GM23338 (cell line): ENCODE results near the gene MED13L. TPM values are rescaled to one million over a fixed set of nuclear protein-coding genes. Genes with fewer than 3 reads are reported as not detected.

Experiments
- ATAC-seq: fragments of 200-7000 bp; cut with Tn5 transposase; 3 replicates; pipeline ENCODE4 v1.9.1; 2020
- DNase-seq: peaks from one replicate; pipeline ENCODE4 v3.0.0-alpha.2; 2015; ENCODE audit warnings: low spot score
- H2AFZ ChIP-seq: fragments of 200-600 bp; sonication (generic); 2 replicates; pipeline ENCODE4 v1.8.0; 2016; ENCODE audit warnings: antibody characterized with exemption, mild to moderate bottlenecking, moderate library complexity
- H3F3A ChIP-seq: fragments of 200-600 bp; sonication (generic); replicated peaks from 2 replicates; pipeline ENCODE4 v1.8.0; 2017; ENCODE audit warnings: antibody characterized with exemption, mixed run types, low read depth
- H3K27ac ChIP-seq: fragments of 200-600 bp; sonication (generic); 2 replicates; pipeline ENCODE4 v1.6.1; 2016; ENCODE audit warnings: low read depth
- H3K27me3 ChIP-seq: fragments of 200-600 bp; sonication (generic); 2 replicates; pipeline ENCODE4 v1.8.0; 2016; ENCODE audit warnings: mild to moderate bottlenecking, mixed run types, moderate library complexity; ENCODE audit not compliant: insufficient read depth
- H3K36me3 ChIP-seq: fragments of 200-600 bp; sonication (generic); 2 replicates; pipeline ENCODE4 v1.8.0; 2016; ENCODE audit warnings: mild to moderate bottlenecking; ENCODE audit not compliant: insufficient read depth
- H3K4me1 ChIP-seq: fragments of 200-600 bp; sonication (generic); 2 replicates; pipeline ENCODE4 v1.8.0; 2016; ENCODE audit warnings: mild to moderate bottlenecking, moderate library complexity; ENCODE audit not compliant: insufficient read depth
- H3K4me2 ChIP-seq: fragments of 200-600 bp; sonication (generic); 2 replicates; pipeline ENCODE4 v1.7.1; 2017; ENCODE audit warnings: mixed run types
- H3K4me3 ChIP-seq: fragments of 200-600 bp; sonication (generic); 2 replicates; pipeline ENCODE4 v1.6.1; 2016; ENCODE audit warnings: mixed run types
- H3K79me2 ChIP-seq: fragments of 200-600 bp; sonication (generic); replicated peaks from 2 replicates; pipeline ENCODE4 v1.8.0; 2017; ENCODE audit warnings: mild to moderate bottlenecking; ENCODE audit not compliant: insufficient read depth
- H3K9me2 ChIP-seq: fragments of 200-600 bp; sonication (generic); 2 replicates; pipeline ENCODE4 v1.8.0; 2017; ENCODE audit not compliant: insufficient read depth
- H4K20me1 ChIP-seq: fragments of 200-600 bp; sonication (generic); replicated peaks from 2 replicates; pipeline ENCODE4 v1.8.0; 2017; ENCODE audit warnings: mild to moderate bottlenecking; ENCODE audit not compliant: insufficient read depth
- H3K27ac Mint-ChIP-seq: 2 replicates; pipeline ENCODE4 v1.8.0; 2020; ENCODE audit warnings: inconsistent platforms, mild to moderate bottlenecking, moderate library complexity, mixed read lengths
- H3K27me3 Mint-ChIP-seq: 3 replicates; pipeline ENCODE4 v1.8.0; 2022; ENCODE audit warnings: low read depth, mild to moderate bottlenecking, moderate library complexity, mixed read lengths, inconsistent platforms; ENCODE audit not compliant: insufficient read depth, poor library complexity
- H3K36me3 Mint-ChIP-seq: 3 replicates; pipeline ENCODE4 v1.8.0; 2021; ENCODE audit warnings: low read depth, mild to moderate bottlenecking, inconsistent platforms, moderate library complexity, mixed read lengths
- H3K4me1 Mint-ChIP-seq: 3 replicates; pipeline ENCODE4 v1.8.0; 2020; ENCODE audit warnings: mild to moderate bottlenecking, inconsistent platforms, mixed read lengths
- H3K4me3 Mint-ChIP-seq: 3 replicates; pipeline ENCODE4 v1.8.0; 2021; ENCODE audit warnings: moderate library complexity, mild to moderate bottlenecking, inconsistent platforms, mixed read lengths
- H3K9me3 Mint-ChIP-seq: 3 replicates; pipeline ENCODE4 v1.8.0; 2020; ENCODE audit warnings: moderate library complexity, mild to moderate bottlenecking, inconsistent platforms, mixed read lengths
- CREB1 ChIP-seq: fragments of 250-450 bp; sonication (Bioruptor Pico); IDR thresholded peaks from 2 replicates; pipeline ENCODE4 v1.5.0; 2020; ENCODE audit warnings: low read depth, mild to moderate bottlenecking, moderate library complexity
- EZH2phosphoT487 ChIP-seq: fragments of 200-600 bp; sonication (generic); IDR thresholded peaks from one replicate; pipeline ENCODE4 v1.8.1; 2018; ENCODE audit warnings: antibody characterized with exemption; ENCODE audit not compliant: unreplicated experiment
- POLR2AphosphoS5 ChIP-seq: IDR thresholded peaks from 2 replicates; pipeline ENCODE4 v1.6.1; 2016; ENCODE audit warnings: antibody characterized with exemption, low read depth
- STAT1 ChIP-seq: IDR thresholded peaks from one replicate; pipeline ENCODE4 v1.6.1; 2016; ENCODE audit warnings: antibody characterized with exemption; ENCODE audit not compliant: unreplicated experiment
- polyA plus RNA-seq: library from polyadenylated mRNA; unstranded; fragments of >200 nt; fragmentation: Nextera tagmentation; extraction: Ambion mirVana; gene quantifications from 2 replicates; pipeline ENCODE4 v1.2.1, GENCODE V29; 2016
- total RNA-seq: library from RNA; depleted of rRNA; stranded (reverse); fragments of >200 nt; shearing (Covaris generic); gene quantifications from 2 replicates; pipeline ENCODE4 v1.2.3, GENCODE V29; 2014
- TF ChIP-seq, protein P1 (sequence below): fragments of 250-450 bp; sonication (Bioruptor Pico); IDR thresholded peaks from 2 replicates; pipeline ENCODE4 v1.5.0; 2020; ENCODE audit warnings: mild to moderate bottlenecking, moderate library complexity
- TF ChIP-seq, protein P2 (sequence below): IDR thresholded peaks from 2 replicates; pipeline ENCODE4 v1.6.1; 2016; ENCODE audit warnings: antibody characterized with exemption
- TF ChIP-seq, protein P3 (sequence below), 2 experiments: fragments of 200-600 bp in 1 of 2; sonication (generic) in 1 of 2; conservative IDR thresholded peaks; 2 replicates each; pipeline versions ENCODE4 v1.5.1 to v1.6.1; 2016 to 2017; ENCODE audit warnings: antibody characterized with exemption in 2 of 2, low read depth in 2 of 2, mild to moderate bottlenecking in 2 of 2, moderate library complexity in 1 of 2

Gene MED13L
- total and polyA plus RNA-seq, 2 experiments from 2014 or later, result 20.9 to 73.6 TPM

DNA sequence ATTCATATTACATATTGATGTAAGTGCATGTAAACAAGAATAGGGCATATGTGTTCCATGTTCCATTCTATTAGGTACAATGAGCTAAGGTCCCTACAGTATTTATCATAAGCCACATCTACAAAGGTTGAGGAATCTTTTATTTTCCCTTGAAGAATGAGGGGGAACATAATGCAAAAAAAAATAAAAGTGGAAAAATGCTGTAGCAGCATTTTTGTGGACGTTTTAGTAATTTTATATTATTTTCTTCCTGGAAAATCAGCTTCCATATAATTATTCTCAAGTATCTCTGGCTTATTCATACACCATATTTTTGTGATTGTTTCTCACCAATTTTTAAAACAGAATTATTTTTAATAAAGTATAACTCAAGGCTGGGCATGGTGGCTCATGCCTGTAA is 148.7 kb downstream of the MED13L start (continued):
- TF ChIP-seq, protein P1, sequence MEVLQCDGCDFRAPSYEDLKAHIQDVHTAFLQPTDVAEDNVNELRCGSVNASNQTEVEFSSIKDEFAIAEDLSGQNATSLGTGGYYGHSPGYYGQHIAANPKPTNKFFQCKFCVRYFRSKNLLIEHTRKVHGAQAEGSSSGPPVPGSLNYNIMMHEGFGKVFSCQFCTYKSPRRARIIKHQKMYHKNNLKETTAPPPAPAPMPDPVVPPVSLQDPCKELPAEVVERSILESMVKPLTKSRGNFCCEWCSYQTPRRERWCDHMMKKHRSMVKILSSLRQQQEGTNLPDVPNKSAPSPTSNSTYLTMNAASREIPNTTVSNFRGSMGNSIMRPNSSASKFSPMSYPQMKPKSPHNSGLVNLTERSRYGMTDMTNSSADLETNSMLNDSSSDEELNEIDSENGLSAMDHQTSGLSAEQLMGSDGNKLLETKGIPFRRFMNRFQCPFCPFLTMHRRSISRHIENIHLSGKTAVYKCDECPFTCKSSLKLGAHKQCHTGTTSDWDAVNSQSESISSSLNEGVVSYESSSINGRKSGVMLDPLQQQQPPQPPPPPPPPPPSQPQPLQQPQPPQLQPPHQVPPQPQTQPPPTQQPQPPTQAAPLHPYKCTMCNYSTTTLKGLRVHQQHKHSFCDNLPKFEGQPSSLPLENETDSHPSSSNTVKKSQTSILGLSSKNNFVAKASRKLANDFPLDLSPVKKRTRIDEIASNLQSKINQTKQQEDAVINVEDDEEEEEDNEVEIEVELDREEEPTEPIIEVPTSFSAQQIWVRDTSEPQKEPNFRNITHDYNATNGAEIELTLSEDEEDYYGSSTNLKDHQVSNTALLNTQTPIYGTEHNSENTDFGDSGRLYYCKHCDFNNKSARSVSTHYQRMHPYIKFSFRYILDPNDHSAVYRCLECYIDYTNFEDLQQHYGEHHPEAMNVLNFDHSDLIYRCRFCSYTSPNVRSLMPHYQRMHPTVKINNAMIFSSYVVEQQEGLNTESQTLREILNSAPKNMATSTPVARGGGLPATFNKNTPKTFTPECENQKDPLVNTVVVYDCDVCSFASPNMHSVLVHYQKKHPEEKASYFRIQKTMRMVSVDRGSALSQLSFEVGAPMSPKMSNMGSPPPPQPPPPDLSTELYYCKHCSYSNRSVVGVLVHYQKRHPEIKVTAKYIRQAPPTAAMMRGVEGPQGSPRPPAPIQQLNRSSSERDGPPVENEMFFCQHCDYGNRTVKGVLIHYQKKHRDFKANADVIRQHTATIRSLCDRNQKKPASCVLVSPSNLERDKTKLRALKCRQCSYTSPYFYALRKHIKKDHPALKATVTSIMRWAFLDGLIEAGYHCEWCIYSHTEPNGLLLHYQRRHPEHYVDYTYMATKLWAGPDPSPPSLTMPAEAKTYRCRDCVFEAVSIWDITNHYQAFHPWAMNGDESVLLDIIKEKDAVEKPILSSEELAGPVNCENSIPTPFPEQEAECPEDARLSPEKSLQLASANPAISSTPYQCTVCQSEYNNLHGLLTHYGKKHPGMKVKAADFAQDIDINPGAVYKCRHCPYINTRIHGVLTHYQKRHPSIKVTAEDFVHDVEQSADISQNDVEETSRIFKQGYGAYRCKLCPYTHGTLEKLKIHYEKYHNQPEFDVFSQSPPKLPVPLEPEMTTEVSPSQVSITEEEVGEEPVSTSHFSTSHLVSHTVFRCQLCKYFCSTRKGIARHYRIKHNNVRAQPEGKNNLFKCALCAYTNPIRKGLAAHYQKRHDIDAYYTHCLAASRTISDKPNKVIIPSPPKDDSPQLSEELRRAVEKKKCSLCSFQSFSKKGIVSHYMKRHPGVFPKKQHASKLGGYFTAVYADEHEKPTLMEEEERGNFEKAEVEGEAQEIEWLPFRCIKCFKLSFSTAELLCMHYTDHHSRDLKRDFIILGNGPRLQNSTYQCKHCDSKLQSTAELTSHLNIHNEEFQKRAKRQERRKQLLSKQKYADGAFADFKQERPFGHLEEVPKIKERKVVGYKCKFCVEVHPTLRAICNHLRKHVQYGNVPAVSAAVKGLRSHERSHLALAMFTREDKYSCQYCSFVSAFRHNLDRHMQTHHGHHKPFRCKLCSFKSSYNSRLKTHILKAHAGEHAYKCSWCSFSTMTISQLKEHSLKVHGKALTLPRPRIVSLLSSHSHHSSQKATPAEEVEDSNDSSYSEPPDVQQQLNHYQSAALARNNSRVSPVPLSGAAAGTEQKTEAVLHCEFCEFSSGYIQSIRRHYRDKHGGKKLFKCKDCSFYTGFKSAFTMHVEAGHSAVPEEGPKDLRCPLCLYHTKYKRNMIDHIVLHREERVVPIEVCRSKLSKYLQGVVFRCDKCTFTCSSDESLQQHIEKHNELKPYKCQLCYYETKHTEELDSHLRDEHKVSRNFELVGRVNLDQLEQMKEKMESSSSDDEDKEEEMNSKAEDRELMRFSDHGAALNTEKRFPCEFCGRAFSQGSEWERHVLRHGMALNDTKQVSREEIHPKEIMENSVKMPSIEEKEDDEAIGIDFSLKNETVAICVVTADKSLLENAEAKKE, result no peak
- TF ChIP-seq CREB1, result no peak
- TF ChIP-seq STAT1, result no peak
- TF ChIP-seq, protein P2, sequence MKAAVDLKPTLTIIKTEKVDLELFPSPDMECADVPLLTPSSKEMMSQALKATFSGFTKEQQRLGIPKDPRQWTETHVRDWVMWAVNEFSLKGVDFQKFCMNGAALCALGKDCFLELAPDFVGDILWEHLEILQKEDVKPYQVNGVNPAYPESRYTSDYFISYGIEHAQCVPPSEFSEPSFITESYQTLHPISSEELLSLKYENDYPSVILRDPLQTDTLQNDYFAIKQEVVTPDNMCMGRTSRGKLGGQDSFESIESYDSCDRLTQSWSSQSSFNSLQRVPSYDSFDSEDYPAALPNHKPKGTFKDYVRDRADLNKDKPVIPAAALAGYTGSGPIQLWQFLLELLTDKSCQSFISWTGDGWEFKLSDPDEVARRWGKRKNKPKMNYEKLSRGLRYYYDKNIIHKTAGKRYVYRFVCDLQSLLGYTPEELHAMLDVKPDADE, result no peak
- TF ChIP-seq, protein P3, sequence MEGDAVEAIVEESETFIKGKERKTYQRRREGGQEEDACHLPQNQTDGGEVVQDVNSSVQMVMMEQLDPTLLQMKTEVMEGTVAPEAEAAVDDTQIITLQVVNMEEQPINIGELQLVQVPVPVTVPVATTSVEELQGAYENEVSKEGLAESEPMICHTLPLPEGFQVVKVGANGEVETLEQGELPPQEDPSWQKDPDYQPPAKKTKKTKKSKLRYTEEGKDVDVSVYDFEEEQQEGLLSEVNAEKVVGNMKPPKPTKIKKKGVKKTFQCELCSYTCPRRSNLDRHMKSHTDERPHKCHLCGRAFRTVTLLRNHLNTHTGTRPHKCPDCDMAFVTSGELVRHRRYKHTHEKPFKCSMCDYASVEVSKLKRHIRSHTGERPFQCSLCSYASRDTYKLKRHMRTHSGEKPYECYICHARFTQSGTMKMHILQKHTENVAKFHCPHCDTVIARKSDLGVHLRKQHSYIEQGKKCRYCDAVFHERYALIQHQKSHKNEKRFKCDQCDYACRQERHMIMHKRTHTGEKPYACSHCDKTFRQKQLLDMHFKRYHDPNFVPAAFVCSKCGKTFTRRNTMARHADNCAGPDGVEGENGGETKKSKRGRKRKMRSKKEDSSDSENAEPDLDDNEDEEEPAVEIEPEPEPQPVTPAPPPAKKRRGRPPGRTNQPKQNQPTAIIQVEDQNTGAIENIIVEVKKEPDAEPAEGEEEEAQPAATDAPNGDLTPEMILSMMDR (conservative IDR thresholded peaks at IDR 0.05; ENCODE audit: low read depth in 2 of 2), result no peak

DNA sequence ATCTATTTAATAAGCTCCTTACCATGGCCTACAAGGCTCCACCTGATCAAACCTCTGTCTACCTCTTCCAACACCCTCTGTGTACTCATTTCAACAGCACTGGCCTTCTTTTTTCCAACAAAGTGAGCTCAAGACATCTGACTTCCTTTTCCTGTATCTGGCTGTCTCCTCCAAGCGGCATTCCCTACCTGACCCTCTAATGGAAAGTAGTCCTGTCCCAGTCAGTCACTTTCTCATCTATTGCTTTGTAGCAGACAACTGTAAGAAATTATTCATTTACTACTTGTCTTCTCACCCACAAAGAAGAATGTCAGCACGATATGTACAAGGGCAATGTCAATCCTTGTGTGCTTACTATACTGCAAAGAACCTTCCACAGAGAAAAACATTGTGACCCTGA is 149.6 kb downstream of the MED13L start:
- Mint-ChIP-seq H3K4me3 (no peak overlapping the region), H3K9me3 (no peaks in the 10 kb centered on the region), H3K36me3 (no peaks in the 10 kb centered on the region), H3K4me1 (peaks cover 54% of the 10 kb centered on the region), H3K27me3 (peaks cover 2% of the 10 kb centered on the region), H3K27ac (no peak overlapping the region)
- peaks cover 95% of the 10 kb centered on the region for H3K79me2 ChIP-seq
- H3K27me3 ChIP-seq, result no peaks in the 10 kb centered on the region
- no peaks in the 10 kb centered on the region for H3F3A ChIP-seq
- no peak overlapping the region for H3K4me3 ChIP-seq
- peaks cover 49% of the 10 kb centered on the region for H3K4me1 ChIP-seq
- H2AFZ ChIP-seq, result no peak overlapping the region
- H3K9me2 ChIP-seq, result no peaks in the 10 kb centered on the region
- ATAC-seq, result no peak
- H3K27ac ChIP-seq, result peak overlapping the region; percentile 21; the same call in 1 of the 2 replicates
- H4K20me1 ChIP-seq, result no peaks in the 10 kb centered on the region
- H3K4me2 ChIP-seq, result 0 out of 2 replicates have a peak overlapping the region, but pooled peaks have one; percentile 12
- DNase-seq, result no peak
- H3K36me3 ChIP-seq, result no peaks in the 10 kb centered on the region
- TF ChIP-seq, protein P3 (conservative IDR thresholded peaks at IDR 0.05; ENCODE audit: low read depth in 2 of 2), result no peak
- TF ChIP-seq EZH2phosphoT487 (no peak), POLR2AphosphoS5 (no peak)
